Colonic mucosa (tissue), 4 donors: ENCODE data around the gene GRAMD2B. TPM values are rescaled to one million over a fixed set of nuclear protein-coding genes. Genes with fewer than 3 reads are reported as not detected.

Experiments
- DNase-seq: peaks from one replicate; pipeline ENCODE4 v3.0.0-alpha.2; 2020
- H3K27ac ChIP-seq: fragments of 200-600 bp; one replicate; pipeline ENCODE4 v1.8.0; 2021
- H3K27me3 ChIP-seq: fragments of 200-600 bp; one replicate; pipeline ENCODE4 v1.8.0; 2021
- H3K36me3 ChIP-seq: fragments of 200-600 bp; one replicate; pipeline ENCODE4 v1.8.0; 2021
- H3K4me1 ChIP-seq: fragments of 200-600 bp; one replicate; pipeline ENCODE4 v1.8.0; 2021; ENCODE audit warnings: mild to moderate bottlenecking
- H3K4me3 ChIP-seq: fragments of 200-600 bp; one replicate; pipeline ENCODE4 v1.8.0; 2021
- H3K9ac ChIP-seq, 2 donors: one replicate each; pipeline ENCODE4 v1.7.0; 2013; ENCODE audit warnings: control low read depth in 2 of 2, low read depth in 2 of 2, low read length in 2 of 2
- H3K9me3 ChIP-seq: fragments of 200-600 bp; one replicate; pipeline ENCODE4 v1.8.0; 2021
- intact Hi-C: fragments of 100-400 bp; cut with DNase I; formaldehyde crosslinking; loops from one replicate; pipeline ENCODE4 v1.14.1; 2022
- total RNA-seq, 2 donors: library from RNA; stranded (reverse); fragmentation: NEBNext Ultra II Directional in 1 of 2; extraction: Animal tissue kit (Norgen Biotek cat#: 25700) in 1 of 2; gene quantifications; one replicate each; pipeline ENCODE4 v1.2.1, GENCODE V29; 2021
- TF ChIP-seq, protein P1 (sequence below): fragments of 200-600 bp; IDR thresholded peaks from one replicate; pipeline ENCODE4 v1.8.0; 2022; ENCODE audit warnings: antibody characterized with exemption, mild to moderate bottlenecking
- donor health status: healthy.
- donor health status: DM: no; HTN: no; CAD: no.
- donor health status: DM: no; HTN: no; CAD: no.

Gene GRAMD2B
- total RNA-seq, 2 donors from 2014 or later: 30.9 to 60.4 TPM

DNA sequence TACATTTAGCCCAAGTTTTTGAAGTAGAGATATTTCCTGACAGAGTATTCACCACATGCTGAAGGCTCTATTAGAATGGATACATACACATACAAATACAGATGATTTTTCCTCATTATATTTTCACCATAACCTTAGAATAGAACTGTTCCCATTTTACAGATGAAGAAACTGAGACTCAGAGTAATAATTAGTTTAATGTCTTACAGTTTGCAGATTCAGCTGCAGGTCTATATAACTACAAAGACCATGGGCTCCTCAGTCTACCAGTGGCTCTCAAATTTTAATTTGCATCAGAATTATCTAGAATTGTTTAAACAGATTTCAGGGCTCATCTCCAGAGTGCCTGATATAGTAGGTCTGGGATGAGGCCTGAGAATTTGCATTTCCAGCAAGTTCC lies 64.4 kb downstream of the GRAMD2B start:
- Histone ChIP-seq H3K4me3 (no peak overlapping the region), H3K27ac (no peak overlapping the region)
- intact Hi-C loops: no loop called here

GRCh38 chr5:126488443-126489065 lies 65.3 kb downstream of the GRAMD2B start:
- Histone ChIP-seq H3K27me3 (no peaks in the 10 kb centered on the region), H3K36me3 (peaks cover 12% of the 10 kb centered on the region), H3K4me3 (no peak overlapping the region), H3K27ac (no peak overlapping the region), H3K4me1 (no peaks in the 10 kb centered on the region), H3K9me3 (no peaks in the 10 kb centered on the region), H3K9ac (no peak overlapping the region)
- DNase-seq: no peak
- TF ChIP-seq, protein P1, sequence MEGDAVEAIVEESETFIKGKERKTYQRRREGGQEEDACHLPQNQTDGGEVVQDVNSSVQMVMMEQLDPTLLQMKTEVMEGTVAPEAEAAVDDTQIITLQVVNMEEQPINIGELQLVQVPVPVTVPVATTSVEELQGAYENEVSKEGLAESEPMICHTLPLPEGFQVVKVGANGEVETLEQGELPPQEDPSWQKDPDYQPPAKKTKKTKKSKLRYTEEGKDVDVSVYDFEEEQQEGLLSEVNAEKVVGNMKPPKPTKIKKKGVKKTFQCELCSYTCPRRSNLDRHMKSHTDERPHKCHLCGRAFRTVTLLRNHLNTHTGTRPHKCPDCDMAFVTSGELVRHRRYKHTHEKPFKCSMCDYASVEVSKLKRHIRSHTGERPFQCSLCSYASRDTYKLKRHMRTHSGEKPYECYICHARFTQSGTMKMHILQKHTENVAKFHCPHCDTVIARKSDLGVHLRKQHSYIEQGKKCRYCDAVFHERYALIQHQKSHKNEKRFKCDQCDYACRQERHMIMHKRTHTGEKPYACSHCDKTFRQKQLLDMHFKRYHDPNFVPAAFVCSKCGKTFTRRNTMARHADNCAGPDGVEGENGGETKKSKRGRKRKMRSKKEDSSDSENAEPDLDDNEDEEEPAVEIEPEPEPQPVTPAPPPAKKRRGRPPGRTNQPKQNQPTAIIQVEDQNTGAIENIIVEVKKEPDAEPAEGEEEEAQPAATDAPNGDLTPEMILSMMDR: no peak
- intact Hi-C loops: no loop called here

More for the DNA sequence above, 64.4 kb downstream of the GRAMD2B start:
- no peak for DNase-seq
- H3K4me1 ChIP-seq: no peaks in the 10 kb centered on the region
- no peak overlapping the region for H3K9ac ChIP-seq
- peaks cover 12% of the 10 kb centered on the region for H3K36me3 ChIP-seq
- H3K27me3 ChIP-seq: no peaks in the 10 kb centered on the region
- H3K9me3 ChIP-seq: no peaks in the 10 kb centered on the region
- TF ChIP-seq, protein P1: no peak

GRCh38 chr5:126490167-126490940 lies 67.1 kb downstream of the GRAMD2B start:
- DNase-seq: no peak
- TF ChIP-seq, protein P1: no peak
- H3K9ac ChIP-seq: no peak overlapping the region
- peaks cover 7% of the 10 kb centered on the region for H3K36me3 ChIP-seq
- no peaks in the 10 kb centered on the region for H3K9me3 ChIP-seq
- H3K4me3 ChIP-seq: no peak overlapping the region
- no peak overlapping the region for H3K27ac ChIP-seq
- intact Hi-C loops: no loop called here
- no peaks in the 10 kb centered on the region for H3K4me1 ChIP-seq
- no peaks in the 10 kb centered on the region for H3K27me3 ChIP-seq

DNA sequence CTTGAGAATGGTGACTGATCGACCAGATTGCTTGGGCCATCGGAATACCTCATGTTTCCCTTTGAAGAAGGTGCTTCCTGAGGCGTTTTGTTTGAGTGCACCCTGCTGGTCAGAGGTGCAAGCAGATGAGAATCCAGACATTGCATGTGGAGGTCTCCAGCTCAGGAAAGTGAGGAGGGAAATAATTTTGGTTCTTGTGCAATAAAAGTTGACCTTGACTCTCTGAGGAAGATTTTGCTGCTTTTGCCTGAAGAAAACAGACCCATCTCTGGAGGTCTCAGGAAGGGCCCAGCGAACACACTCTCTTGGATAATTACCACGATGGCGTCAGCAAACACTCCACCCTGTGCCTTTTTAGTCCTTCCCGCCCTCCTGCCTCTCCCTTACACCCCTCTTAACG lies 69.7 kb downstream of the GRAMD2B start:
- TF ChIP-seq, protein P1: no peak
- DNase-seq: no peak
- H3K4me1 ChIP-seq: no peaks in the 10 kb centered on the region
- no peak overlapping the region for H3K27ac ChIP-seq
- peaks cover 7% of the 10 kb centered on the region for H3K36me3 ChIP-seq
- no peak overlapping the region for H3K4me3 ChIP-seq
- intact Hi-C loops: no loop called here
- no peaks in the 10 kb centered on the region for H3K27me3 ChIP-seq
- H3K9ac ChIP-seq: no peak overlapping the region
- no peaks in the 10 kb centered on the region for H3K9me3 ChIP-seq

- intact Hi-C loops: no loop called here
- H3K27ac ChIP-seq: no peak overlapping the region
- peaks cover 7% of the 10 kb centered on the region for H3K36me3 ChIP-seq
- no peaks in the 10 kb centered on the region for H3K27me3 ChIP-seq
- H3K4me3 ChIP-seq: no peak overlapping the region
- no peaks in the 10 kb centered on the region for H3K9me3 ChIP-seq
- H3K4me1 ChIP-seq: no peaks in the 10 kb centered on the region
- H3K9ac ChIP-seq: no peak overlapping the region
- DNase-seq: no peak
- TF ChIP-seq, protein P1: no peak
Observed at GRCh38 chr5:126494393-126494792, 71.2 kb downstream of the GRAMD2B start.
